Activated B cell treated with CpG ODN at 0.5 μM for 24 hours (primary cell): ENCODE measurements around the gene RAB3GAP1. TPM values are rescaled to one million over a fixed set of nuclear protein-coding genes. Genes with fewer than 3 reads are reported as not detected.
"Not testable (repeated sequence)": the region's sequence is repeated elsewhere in the genome, so short reads cannot be mapped to it uniquely, and the experiment has no call there.

ENCODE experiments used
- ATAC-seq: fragments of 200-7000 bp; cut with Tn5 transposase; one replicate; pipeline ENCODE4 v1.10.0; 2021; ENCODE audit warnings: low read depth, mild to moderate bottlenecking, moderate library complexity
- CTCF ChIA-PET: fragments of 350-600 bp; sonication (Branson Sonifier 250); formaldehyde crosslinking; loops from one replicate; lab custom pipeline; 2021; ENCODE audit warnings: antibody characterized with exemption; lab: Charles Lee
- POLR2A ChIA-PET: fragments of 350-600 bp; sonication (Branson Sonifier 250); formaldehyde crosslinking; loops from one replicate; lab custom pipeline; 2021; ENCODE audit warnings: antibody characterized with exemption; lab: Charles Lee
- DNase-seq: peaks from one replicate; pipeline ENCODE4 v3.0.0; 2022
- H3K27ac Mint-ChIP-seq: one replicate; pipeline ENCODE4 v1.8.0; 2020; ENCODE audit warnings: mixed read lengths
- H3K27me3 Mint-ChIP-seq: one replicate; pipeline ENCODE4 v1.8.0; 2021; ENCODE audit warnings: mixed read lengths
- H3K36me3 Mint-ChIP-seq: one replicate; pipeline ENCODE4 v1.8.0; 2021; ENCODE audit warnings: low read depth, mixed read lengths
- H3K4me1 Mint-ChIP-seq: one replicate; pipeline ENCODE4 v1.8.0; 2021; ENCODE audit warnings: mixed read lengths
- H3K4me3 Mint-ChIP-seq: one replicate; pipeline ENCODE4 v1.8.0; 2020; ENCODE audit warnings: mild to moderate bottlenecking, mixed read lengths
- H3K9me3 Mint-ChIP-seq: one replicate; pipeline ENCODE4 v1.8.0; 2020; ENCODE audit warnings: mixed read lengths
- CTCF ChIP-seq: fragments of 200-600 bp; IDR thresholded peaks from one replicate; pipeline ENCODE4 v1.8.0; 2022; ENCODE audit warnings: antibody characterized with exemption, mild to moderate bottlenecking
- intact Hi-C: fragments of 100-400 bp; cut with micrococcal nuclease; formaldehyde crosslinking; loops from one replicate; pipeline ENCODE4 v1.15.1; 2024
- total RNA-seq: library from RNA; stranded (reverse); gene quantifications from 2 replicates; pipeline ENCODE4 v1.2.3, GENCODE V29; 2022

The RAB3GAP1 gene
- total RNA-seq, 1 donor from 2014 or later = 51.0 TPM

DNA sequence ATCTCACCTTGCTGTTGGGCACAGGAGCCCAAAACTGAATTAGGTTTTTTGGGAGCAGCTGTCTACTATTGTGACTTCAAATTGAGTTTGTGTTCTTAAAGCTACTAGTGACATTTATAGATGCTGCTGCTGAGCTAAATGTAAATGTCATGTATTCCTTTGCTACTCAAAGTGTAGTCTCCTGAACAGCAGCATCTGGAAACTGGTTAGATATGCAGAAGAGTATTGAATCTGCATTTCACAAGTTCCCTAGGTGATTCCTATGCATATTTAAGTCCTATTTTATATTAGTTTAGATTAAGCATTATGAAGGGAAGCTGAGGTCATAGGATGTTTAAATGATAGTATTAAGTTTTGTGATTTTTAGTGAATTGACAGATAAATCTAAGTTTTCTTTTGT is 67.5 kb downstream of the RAB3GAP1 start:
- ChIA-PET POLR2A (interaction anchor here (0.9 kb wide), 1 partner anchor 9 kb away, joined by 3 read pairs; no protein-coding TSS in a partner anchor), CTCF (no interaction called here)
- H3K36me3 Mint-ChIP-seq = peaks cover 50% of the 10 kb centered on the region
- H3K27me3 Mint-ChIP-seq = no peaks in the 10 kb centered on the region
- no peak overlapping the region for H3K4me3 Mint-ChIP-seq
- ATAC-seq (no peak), DNase-seq (no peak)
- H3K4me1 Mint-ChIP-seq = no peaks in the 10 kb centered on the region
- H3K27ac Mint-ChIP-seq = peak overlapping the region; percentile 24
- peaks cover 6% of the 10 kb centered on the region for H3K9me3 Mint-ChIP-seq
- intact Hi-C loops = no loop called here
- TF ChIP-seq CTCF = no peak

GRCh38 chr2:135121016-135121657 is 69.0 kb downstream of the RAB3GAP1 start:
- Mint-ChIP-seq H3K4me1 (no peaks in the 10 kb centered on the region), H3K27ac (no peak overlapping the region), H3K27me3 (no peaks in the 10 kb centered on the region), H3K4me3 (no peak overlapping the region), H3K9me3 (peaks cover 6% of the 10 kb centered on the region), H3K36me3 (peaks cover 53% of the 10 kb centered on the region)
- POLR2A ChIA-PET = no interaction called here
- no peak for TF ChIP-seq CTCF
- ATAC-seq = no peak
- intact Hi-C loops = no loop called here
- CTCF ChIA-PET = no interaction called here
- no peak for DNase-seq

GRCh38 chr2:135121658-135122039 is 69.6 kb downstream of the RAB3GAP1 start:
- POLR2A ChIA-PET, H3K4me3 Mint-ChIP-seq, DNase-seq, ATAC-seq, CTCF ChIA-PET, H3K27me3 Mint-ChIP-seq, H3K4me1 Mint-ChIP-seq, intact Hi-C loops, H3K9me3 Mint-ChIP-seq, H3K27ac Mint-ChIP-seq: not testable (repeated sequence)
- peaks cover 57% of the 10 kb centered on the region for H3K36me3 Mint-ChIP-seq

DNA sequence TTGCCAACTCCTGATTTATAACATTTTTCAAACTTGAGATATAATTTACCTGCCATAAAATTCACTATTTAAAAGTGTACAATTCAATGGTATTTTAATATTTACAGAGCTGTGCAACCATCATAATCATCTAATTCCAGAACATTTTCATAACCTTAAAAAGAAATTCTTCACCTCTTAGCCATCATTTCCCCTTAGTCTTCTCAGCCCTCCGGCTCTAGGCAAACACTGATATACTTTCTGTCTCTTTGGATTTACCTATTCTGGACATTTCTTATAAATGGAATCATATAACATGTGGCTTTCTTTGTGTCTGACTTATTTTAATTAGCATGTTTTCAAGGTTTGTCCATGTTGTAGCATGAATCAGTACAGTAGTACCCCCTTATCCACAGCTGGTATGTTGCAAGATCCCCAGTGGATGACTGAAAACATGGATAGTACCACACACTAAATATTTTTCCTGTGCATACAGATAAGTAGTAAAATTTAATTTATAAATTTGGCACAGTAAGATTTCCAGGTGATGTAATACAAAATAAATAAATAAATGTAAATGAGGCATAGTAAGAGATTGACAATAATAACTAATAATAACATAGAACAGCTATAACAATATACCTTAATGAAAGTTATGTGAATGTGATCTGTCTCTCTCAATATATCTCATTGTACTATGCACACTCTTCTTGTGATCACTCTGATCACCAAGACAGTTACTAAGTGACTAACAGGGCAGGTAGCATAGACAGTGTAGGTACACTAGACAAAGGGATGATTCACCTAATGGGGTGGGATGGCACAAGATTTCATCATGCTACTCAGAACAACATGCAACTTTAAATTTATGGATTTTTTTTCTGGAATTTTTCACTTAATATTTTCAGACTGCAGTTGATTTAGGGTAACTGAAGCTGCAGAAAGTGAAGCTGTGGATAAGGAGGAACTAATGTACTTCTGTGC is 73.1 kb downstream of the RAB3GAP1 start:
- Mint-ChIP-seq H3K4me1 (no peaks in the 10 kb centered on the region), H3K36me3 (peaks cover 66% of the 10 kb centered on the region), H3K9me3 (no peaks in the 10 kb centered on the region), H3K27me3 (no peaks in the 10 kb centered on the region), H3K4me3 (no peak overlapping the region), H3K27ac (no peak overlapping the region)
- TF ChIP-seq CTCF = no peak
- POLR2A ChIA-PET = no interaction called here
- intact Hi-C loops = no loop called here
- DNase-seq = no peak
- CTCF ChIA-PET = no interaction called here
- no peak for ATAC-seq

- Mint-ChIP-seq H3K4me3 (no peak overlapping the region), H3K4me1 (no peaks in the 10 kb centered on the region), H3K36me3 (peaks cover 64% of the 10 kb centered on the region), H3K9me3 (no peaks in the 10 kb centered on the region), H3K27me3 (no peaks in the 10 kb centered on the region), H3K27ac (no peak overlapping the region)
- ChIA-PET CTCF (no interaction called here), POLR2A (no interaction called here)
- intact Hi-C loops = no loop called here
- DNase-seq = no peak
- no peak for ATAC-seq
- no peak for TF ChIP-seq CTCF
Observed at GRCh38 chr2:135125940-135126339, 73.8 kb downstream of the RAB3GAP1 start.
